Suppressor macrophage treated with lipopolysaccharide for 1 hour (primary cell): ENCODE measurements around the gene LDLRAD4.

ENCODE experiments used
- DNase-seq, 3 donors: peaks; one replicate each; pipeline ENCODE4 v3.0.0-alpha.2; 2020 to 2022

LDLRAD4 gene

DNA sequence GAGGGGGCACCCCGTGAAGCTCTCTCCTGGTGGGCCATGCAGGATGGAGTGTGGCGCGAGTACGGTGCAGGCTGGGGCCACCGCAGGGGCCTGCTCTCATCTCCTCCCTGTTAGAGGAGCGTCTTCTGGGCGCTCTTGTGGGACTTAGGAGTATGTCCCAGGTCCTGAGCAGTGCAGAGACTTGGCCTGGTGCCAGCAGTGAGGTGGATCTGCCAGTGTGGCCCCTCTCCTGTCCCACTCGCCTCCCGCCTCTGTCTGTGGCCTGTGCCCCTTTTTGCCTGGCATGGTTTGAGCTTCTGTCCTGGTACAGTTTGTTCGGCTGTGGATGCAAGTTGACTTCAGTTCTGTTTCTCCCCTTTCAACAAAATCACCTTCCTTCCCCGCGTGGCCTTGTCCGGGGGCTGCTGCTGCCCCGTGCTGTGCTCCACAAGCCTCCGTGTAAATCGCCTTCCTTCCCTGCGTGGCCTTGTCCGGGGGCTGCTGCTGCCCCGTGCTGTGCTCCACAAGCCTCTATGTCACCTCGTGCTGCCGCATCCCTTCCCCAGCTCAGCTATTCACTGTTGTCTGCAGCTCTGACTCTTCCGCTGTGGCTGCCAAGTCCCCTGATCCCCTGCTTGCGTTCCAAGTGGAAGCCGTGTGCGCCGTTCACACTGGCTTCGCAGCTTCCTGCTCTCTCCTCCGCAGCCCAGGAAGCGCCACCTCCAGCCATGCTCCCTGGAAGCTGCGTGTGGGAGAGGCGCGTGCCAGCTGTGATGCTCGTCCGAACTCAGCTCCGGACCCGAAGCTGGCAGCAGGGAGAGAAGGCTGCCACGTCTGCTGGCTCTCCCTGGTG lies 13.7 kb downstream of the LDLRAD4 start:
- DNase-seq = no peak

DNA sequence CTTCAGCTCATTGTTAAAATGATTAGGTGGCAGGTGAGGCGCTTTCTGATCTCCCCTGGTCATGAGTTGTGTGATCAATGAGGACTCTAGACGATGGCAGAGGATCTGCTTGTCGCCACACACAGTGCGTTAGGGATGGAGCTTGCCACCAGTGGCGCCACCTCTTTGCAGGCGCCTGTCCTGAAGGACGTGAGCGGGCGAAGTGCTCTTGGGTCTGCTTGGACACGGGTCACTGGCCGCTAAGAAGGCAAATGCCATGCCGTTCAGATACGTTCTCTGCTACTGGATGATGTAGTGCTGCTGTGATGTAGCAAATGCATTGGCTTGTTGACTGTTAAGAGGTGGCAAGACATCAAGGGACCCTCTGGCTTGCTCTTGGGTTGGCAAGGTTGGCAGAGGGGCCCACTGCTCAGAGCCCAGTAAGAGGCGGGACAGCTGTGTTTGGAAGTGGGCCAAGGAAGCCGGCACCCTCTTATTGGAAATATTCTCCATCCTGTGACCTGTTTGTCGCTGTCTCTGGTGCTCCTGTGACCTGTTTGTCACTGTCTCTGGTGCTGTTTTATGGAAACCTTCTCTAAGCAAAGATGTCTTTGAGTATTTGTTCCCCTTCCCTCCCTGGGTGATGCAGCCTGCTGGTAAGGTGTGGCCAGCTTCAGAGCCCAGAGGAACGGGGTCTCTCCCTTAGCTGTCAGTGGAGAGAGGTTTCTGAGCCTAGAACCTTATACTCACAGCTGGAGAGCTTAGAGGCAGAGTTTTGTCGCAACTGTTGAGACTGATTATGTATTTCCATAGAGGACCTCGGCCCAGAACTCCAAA lies 14.6 kb downstream of the LDLRAD4 start:
- no peak for DNase-seq

DNA sequence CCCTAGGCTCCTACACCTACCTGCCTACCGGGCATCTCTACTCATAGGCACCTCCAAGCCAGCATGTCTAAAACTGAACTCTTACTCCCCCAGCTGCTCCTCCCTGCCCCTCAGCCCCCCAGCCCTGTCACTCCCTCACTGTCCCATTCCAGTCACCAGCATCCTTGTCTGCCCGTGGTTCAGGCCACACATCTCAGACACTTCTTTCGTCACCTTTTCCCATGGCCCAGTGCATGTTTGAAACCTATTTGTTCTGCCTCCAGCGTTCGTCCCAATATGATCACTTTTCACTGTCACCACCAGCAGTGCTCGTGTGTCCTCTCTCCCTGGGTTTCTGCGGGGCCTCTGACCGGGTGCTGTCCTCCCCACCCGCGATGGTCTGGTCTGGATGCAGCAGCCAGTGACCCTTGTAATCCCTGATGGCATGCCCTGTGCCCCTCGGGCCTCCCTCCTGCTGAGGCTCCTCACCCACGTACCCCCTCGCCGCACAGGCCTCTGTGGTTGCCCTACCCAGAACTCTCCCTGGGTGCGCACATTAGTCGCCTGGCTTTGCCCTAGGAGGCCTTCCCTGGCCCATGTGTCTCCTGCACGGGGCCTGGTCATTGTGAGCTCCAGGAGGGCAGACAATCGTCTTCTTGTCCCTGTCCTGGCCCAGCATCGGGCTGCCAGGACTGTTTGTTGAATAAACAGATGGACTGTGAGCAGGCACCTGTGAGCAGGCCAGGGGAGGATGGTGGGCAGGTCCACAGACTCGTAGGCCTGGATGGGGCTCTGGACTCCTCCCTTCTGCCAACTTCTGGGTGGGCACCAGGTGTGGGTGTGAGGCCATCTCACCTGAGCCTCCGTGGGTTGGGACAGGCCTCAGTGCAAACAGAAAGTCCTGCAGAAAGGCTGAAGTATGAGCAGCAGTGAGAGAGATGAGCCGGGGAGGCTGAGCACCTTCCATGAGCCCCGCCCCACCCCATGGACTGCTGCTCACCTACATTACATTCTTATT lies 15.5 kb downstream of the LDLRAD4 start:
- no peak for DNase-seq

DNA sequence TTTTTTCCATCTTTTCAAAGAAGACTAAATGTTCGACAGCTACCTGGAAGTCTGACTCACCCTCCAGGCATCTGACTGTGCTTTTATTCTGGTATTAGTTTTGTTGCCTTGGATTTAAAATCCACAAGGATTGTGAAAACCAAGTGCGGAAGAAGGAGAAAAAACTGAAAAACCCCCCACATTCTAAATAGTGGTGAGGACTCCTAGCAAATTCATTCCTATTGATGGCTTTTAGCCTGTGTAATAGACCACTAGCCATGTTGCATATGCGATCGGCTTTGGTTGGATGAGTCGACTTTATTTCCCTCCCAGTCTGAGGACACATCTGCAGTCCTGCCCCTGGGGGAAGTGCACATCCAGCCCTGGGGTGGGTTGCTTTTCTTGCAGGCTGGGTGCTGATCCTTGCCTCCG lies 16.9 kb downstream of the LDLRAD4 start:
- no peak for DNase-seq

DNA sequence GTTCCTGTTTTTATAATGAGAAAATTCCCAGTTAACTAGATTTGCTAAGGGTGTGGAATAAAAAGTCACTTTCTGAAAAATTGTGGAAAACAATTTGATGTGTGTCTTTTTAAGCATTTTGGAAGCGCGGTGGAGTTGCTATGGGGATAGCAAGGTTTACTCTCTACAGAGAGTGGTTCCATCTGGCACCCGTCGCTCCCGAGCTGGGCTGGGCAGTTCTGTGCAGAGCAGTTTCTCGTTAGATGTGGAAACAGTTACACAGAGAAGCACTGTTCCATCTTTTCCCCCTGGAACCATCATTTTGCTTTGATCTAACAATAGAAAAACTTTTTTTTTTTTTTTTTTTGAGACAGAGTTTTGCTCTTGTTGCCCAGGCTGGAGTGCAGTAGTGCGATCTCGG lies 17.4 kb downstream of the LDLRAD4 start:
- no peak for DNase-seq

- DNase-seq = no peak
These were observed 17.9 kb downstream of the LDLRAD4 start for GRCh38 chr18:13236411-13236810.

DNA sequence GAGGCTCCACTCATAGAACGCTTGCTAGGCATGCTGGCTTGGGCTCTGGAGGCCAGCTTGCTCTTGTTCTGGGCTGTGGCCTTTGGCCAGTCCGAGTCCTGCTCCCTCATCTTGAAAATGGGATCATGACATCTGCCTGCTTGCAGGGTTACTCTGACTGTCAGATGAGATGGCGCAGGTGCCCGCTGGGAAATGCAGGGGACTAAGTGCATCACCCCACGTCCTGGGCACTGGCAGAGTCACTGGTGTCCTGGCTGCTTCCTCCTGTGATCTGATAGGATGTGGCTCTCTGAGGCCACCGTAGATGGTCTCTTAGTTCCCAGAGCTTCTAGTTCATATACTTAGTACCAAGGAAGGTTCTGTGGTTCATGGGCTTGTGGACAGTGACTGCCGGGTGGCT lies 18.5 kb downstream of the LDLRAD4 start:
- no peak for DNase-seq

DNA sequence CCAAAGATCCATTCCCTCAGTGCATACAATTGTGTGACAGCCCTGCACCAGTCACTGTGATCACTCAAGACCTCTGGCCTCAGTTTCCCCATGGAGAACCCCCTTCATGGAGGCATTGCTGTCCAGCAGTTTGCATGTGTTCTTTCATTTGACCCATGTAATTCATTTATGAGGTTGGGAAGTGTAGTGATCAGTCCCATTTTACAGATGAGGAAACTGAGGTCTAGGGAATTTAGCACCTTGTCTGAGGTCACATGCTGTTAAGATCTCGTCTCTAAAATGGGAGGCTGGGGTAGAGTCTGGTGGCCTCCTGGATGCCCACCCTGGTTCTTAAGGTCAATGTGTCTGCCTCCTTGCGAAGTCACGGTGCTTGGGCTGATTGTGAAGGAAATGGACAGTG lies 19.1 kb downstream of the LDLRAD4 start:
- no peak for DNase-seq

DNA sequence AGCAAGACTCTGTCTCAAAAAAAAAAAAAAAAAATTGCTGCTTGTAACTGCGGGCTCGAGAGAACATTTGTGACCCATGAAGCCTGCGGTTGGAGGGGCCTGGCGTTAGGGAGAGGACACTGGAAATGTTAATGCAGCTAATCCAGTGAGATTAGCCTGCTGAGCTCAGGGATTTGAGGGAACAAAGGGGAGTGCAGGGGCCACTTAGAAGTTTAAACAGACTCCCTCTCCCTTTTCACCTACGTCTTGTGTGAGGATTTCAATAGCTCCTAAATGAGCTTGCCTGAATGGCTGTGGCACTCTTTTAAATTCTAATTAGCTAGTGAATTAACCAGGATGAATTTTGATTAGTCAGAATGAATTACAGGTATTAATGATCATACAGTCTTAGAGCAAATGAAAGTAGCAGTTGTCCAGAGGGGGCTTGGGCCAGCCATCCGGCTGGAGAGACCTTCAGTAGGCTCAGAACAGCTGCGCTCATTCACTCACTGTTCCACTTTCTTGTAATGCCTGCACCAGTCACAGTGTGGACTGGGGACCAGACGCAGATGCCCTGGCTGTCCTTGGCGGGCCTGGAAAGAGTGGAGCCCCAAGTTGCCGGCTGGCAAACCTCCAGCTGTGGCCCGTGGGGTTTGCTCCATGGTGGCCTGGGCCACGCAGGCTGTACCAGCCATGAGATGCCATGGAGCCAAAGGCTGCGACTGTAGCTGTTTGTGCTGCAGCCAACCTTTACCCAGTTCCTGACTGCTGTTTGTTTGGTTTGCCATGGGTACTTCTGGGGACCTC lies 20.8 kb downstream of the LDLRAD4 start:
- DNase-seq = no peak

DNA sequence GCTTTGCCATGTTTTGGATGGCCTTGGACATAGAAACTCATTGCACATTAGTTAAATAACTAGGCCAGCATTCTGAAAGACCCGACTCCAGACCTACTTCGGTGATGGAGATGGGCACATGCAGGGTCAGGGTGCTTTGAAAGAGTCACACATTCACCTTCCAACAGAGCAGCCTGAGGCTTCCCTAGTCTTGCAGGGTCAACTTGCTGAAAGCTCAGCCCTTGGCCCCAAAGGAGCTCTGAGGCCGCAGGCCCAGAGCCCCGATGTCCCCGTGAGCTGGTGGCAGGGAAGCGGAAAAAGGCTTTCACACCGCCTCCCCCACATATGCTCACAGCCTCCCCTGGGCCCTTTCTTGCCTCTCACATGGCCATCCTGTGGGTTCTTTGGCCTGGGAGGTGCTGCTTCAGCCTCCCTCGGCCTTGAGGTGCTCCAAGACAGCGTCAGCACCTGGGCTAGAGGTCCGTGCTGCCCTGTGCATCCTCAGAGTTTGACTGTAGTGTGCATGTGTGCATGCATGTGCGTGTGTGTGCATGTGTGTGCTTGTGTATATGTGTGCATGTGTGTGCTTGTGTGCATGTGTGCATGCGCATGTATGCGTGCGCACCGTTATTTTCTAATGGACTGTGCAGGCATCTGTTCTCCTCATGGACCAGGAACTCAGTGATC lies 21.6 kb downstream of the LDLRAD4 start:
- DNase-seq = no peak

DNA sequence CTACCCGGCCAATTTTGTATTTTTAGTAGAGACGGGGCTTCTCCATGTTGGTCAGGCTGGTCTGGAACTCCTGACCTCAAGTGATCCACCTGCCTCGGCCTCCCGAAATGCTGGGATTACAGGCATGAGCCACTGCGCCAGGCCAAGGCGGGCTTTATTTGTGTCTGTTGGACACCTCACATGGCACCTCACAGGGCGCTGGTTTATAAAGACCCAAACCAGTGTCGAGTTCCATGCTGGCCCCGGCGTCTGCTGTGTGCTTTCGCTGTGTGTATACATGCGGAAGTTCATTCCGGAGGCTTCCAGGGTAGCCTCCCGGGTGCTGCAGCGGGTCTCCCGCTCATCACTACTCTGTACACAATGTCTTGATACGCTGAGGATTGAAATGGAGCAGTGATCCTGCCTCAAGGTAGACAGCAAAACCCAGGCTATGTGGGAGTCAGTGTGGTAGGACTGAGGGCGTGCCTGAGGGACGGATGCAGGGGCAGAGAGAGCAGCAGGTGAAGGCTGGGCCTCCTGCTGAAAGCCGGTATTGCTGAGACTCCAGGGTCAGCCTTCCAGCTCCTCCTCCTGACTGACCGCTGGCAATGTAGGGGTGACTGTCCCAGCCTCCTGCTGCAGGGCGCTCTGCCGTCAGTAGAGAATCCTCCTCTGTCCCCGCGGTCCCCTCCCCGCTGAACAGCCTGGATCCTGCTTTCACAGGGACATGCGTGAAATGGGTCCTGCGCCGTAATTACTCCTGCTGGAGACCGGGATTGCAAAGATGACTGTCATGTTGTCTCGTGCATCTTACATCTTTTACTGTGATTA lies 22.7 kb downstream of the LDLRAD4 start:
- DNase-seq = no peak

DNA sequence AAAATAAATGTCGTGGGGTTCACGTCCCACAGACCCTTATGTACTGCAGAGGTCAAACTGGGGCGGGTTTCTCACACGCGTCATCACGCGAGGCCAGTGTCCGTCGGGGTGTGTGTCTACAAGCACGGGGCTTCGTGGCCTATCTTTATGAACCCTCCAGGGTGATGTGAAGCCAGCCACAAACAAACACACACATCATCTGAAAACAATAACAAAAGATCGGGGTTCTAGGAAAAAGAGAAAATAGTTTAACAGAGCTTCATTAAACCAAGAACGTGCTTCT lies 23.3 kb downstream of the LDLRAD4 start:
- DNase-seq = no peak

DNA sequence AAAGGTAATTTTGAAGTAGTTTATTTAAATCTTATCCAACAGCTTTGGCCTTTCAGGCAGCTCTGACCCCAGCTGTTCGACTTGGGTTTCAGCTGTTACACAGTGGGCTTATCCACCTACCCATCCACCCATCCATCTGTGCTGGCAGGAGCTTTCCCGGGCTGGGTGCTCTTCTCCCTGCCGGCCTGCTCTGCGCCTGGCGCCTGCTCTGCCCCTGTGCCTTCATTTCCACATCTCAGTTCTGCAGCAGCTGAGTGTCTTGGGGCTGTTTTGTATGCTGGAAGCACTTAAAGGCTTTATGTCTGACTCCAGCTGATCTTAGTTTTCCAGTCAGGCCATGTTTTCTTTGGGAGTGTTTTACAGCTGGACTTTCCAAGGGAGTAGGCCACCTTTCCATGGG lies 24.2 kb downstream of the LDLRAD4 start:
- no peak for DNase-seq

DNA sequence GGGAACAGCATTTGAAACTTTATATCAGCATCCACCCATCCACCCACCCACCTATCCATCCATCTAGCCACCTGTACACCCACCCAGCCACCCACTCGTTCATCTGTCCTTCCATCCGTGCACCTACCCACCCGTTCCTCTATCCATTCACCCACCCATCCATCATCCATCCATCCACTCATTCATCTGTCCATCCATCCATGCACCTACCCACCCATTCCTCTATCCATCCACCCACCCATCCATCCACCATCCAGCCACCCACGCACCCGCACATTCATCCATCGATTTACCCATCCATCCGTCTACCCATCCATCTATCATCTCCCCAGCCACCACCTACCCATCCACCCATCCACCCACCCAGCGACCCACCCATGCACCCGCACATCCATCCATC lies 24.8 kb downstream of the LDLRAD4 start:
- no peak for DNase-seq

DNA sequence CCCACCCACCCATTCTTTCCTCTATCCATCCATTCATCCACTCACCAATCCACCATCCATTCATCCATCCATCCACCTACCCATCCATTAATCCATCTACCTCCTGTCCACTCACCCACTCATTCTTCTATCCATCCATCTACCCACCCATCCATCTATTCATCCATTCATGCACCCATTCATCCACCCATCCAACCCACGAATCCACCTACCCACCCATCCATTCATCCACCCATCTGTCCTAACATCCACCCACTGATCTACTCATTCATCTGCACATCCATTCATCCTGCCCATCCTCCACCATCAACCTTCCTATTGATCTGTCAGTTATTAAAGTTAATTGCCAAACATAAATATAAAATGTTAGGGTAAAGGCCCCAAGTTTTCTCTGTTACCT lies 25.6 kb downstream of the LDLRAD4 start:
- no peak for DNase-seq

DNA sequence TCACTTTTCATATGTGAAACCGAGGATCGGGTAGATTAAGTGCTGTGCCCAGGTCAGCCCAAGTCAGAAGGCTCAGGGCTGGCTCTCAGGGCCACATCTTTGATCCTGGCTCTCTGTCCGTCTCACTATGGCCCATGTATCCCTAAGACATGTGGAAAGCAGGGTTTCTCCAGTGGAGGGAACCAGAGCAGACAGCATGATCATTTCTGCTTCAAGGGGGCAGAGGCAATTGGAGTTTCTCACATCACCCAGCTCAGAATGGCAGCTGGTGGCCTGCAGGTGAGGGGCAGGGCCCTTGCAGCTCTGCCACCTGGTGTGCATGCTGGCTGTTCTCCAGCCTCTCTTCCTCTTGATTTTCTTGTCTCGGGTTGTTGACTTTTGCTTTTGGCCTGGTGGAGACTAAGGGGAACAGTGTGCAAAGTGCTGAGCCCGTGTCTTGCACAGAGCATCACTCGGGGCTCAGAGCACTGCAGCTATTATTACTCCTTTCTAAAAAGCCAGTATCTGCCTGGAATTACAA lies 27.0 kb downstream of the LDLRAD4 start:
- no peak for DNase-seq

- no peak for DNase-seq
These were observed 27.6 kb downstream of the LDLRAD4 start for GRCh38 chr18:13246121-13246520.

- no peak for DNase-seq
These were observed 28.0 kb downstream of the LDLRAD4 start for GRCh38 chr18:13246591-13246990.

DNA sequence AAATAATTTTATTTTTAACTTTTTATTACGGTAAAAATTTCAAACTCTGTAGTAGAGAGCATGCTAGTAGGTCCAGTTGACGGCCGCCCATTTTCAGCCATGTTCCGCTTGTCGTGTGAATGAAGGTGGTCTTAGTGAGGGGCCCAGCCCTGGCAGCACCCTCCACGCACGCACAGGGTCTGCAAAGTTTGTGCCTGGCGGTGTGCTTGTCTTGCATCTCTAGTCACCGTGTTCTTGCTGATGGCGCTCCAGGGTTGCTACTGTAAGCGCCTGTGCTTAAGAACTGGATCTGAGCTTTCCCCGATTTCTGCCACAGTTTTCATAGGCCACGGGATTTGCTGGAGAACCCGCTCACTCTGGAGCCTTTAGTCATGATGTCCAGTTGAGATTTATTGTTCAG lies 28.9 kb downstream of the LDLRAD4 start:
- DNase-seq = no peak

- DNase-seq = no peak
These were observed 34.3 kb downstream of the LDLRAD4 start for GRCh38 chr18:13252686-13253410.
